Effector memory CD4-positive, alpha-beta T cell (primary cell): ENCODE measurements around the gene ZNF488.

Source experiments
- DNase-seq, 3 donors: peaks; one replicate each; pipeline ENCODE4 v3.0.0-alpha.2; 2020
- H3K27ac ChIP-seq: 2 replicates; pipeline ENCODE4 v1.7.0; 2013; ENCODE audit warnings: mild to moderate bottlenecking, low read length, moderate library complexity; ENCODE audit not compliant: insufficient read depth, poor library complexity, severe bottlenecking
- H3K27me3 ChIP-seq: replicated peaks from 2 replicates; pipeline ENCODE4 v1.7.0; 2013; ENCODE audit warnings: mild to moderate bottlenecking, low read length; ENCODE audit not compliant: insufficient read depth, control insufficient read depth, poor library complexity, severe bottlenecking
- H3K36me3 ChIP-seq: 2 replicates; pipeline ENCODE4 v1.7.0; 2013; ENCODE audit warnings: mild to moderate bottlenecking, low read length, moderate library complexity; ENCODE audit not compliant: control insufficient read depth, insufficient read depth
- H3K4me1 ChIP-seq: 2 replicates; pipeline ENCODE4 v1.7.0; 2013; ENCODE audit warnings: low read length, mild to moderate bottlenecking; ENCODE audit not compliant: control insufficient read depth, insufficient read depth, poor library complexity, severe bottlenecking
- H3K4me3 ChIP-seq: 2 replicates; pipeline ENCODE4 v1.7.0; 2013; ENCODE audit warnings: low read length, low read depth, mild to moderate bottlenecking; ENCODE audit not compliant: insufficient read depth, poor library complexity, severe bottlenecking
- H3K9me3 ChIP-seq: 2 replicates; pipeline ENCODE4 v1.7.0; 2013; ENCODE audit warnings: mild to moderate bottlenecking, low read length, moderate library complexity; ENCODE audit not compliant: control insufficient read depth

ZNF488 gene

GRCh38 chr10:47339759-47340607 is 44.1 kb downstream of the ZNF488 start:
- no peak overlapping the region for H3K4me3 ChIP-seq
- no peaks in the 10 kb centered on the region for H3K36me3 ChIP-seq
- no peak for DNase-seq
- no peaks in the 10 kb centered on the region for H3K4me1 ChIP-seq
- no peaks in the 10 kb centered on the region for H3K9me3 ChIP-seq
- no peak overlapping the region for H3K27ac ChIP-seq
- H3K27me3 ChIP-seq, result no peaks in the 10 kb centered on the region

GRCh38 chr10:47339186-47339735 is 44.8 kb downstream of the ZNF488 start:
- Histone ChIP-seq H3K9me3 (no peaks in the 10 kb centered on the region), H3K4me1 (no peaks in the 10 kb centered on the region), H3K36me3 (no peaks in the 10 kb centered on the region), H3K4me3 (no peak overlapping the region), H3K27ac (no peak overlapping the region), H3K27me3 (no peaks in the 10 kb centered on the region)
- no peak for DNase-seq

- Histone ChIP-seq H3K36me3 (no peaks in the 10 kb centered on the region), H3K9me3 (no peaks in the 10 kb centered on the region), H3K4me3 (no peak overlapping the region), H3K4me1 (no peaks in the 10 kb centered on the region), H3K27me3 (no peaks in the 10 kb centered on the region), H3K27ac (no peak overlapping the region)
- no peak for DNase-seq
Observed at GRCh38 chr10:47337310-47337709, 46.8 kb downstream of the ZNF488 start.

- no peaks in the 10 kb centered on the region for H3K36me3 ChIP-seq
- H3K4me1 ChIP-seq, result no peaks in the 10 kb centered on the region
- no peak for DNase-seq
- H3K27ac ChIP-seq, result no peak overlapping the region
- no peaks in the 10 kb centered on the region for H3K9me3 ChIP-seq
- H3K4me3 ChIP-seq, result no peak overlapping the region
- H3K27me3 ChIP-seq, result no peaks in the 10 kb centered on the region
Observed at GRCh38 chr10:47336387-47337134, 47.5 kb downstream of the ZNF488 start.

GRCh38 chr10:47335906-47336305 is 48.2 kb downstream of the ZNF488 start:
- H3K4me3 ChIP-seq, result no peak overlapping the region
- H3K9me3 ChIP-seq, result no peaks in the 10 kb centered on the region
- no peak for DNase-seq
- no peak overlapping the region for H3K27ac ChIP-seq
- no peaks in the 10 kb centered on the region for H3K36me3 ChIP-seq
- no peaks in the 10 kb centered on the region for H3K27me3 ChIP-seq
- H3K4me1 ChIP-seq, result no peaks in the 10 kb centered on the region

- no peak for DNase-seq
- Histone ChIP-seq H3K4me1 (no peaks in the 10 kb centered on the region), H3K27me3 (no peaks in the 10 kb centered on the region), H3K4me3 (no peak overlapping the region), H3K9me3 (no peaks in the 10 kb centered on the region), H3K36me3 (no peaks in the 10 kb centered on the region), H3K27ac (no peak overlapping the region)
Observed at GRCh38 chr10:47334466-47335295, 49.4 kb downstream of the ZNF488 start.

- Histone ChIP-seq H3K27ac (no peak overlapping the region), H3K4me3 (no peak overlapping the region), H3K4me1 (no peaks in the 10 kb centered on the region), H3K9me3 (no peaks in the 10 kb centered on the region), H3K27me3 (no peaks in the 10 kb centered on the region), H3K36me3 (no peaks in the 10 kb centered on the region)
- no peak for DNase-seq
Observed at GRCh38 chr10:47333532-47333931, 50.6 kb downstream of the ZNF488 start.

GRCh38 chr10:47332946-47333345 is 51.1 kb downstream of the ZNF488 start:
- no peak for DNase-seq
- H3K4me1 ChIP-seq, result no peaks in the 10 kb centered on the region
- no peaks in the 10 kb centered on the region for H3K9me3 ChIP-seq
- no peaks in the 10 kb centered on the region for H3K36me3 ChIP-seq
- no peak overlapping the region for H3K27ac ChIP-seq
- no peaks in the 10 kb centered on the region for H3K27me3 ChIP-seq
- no peak overlapping the region for H3K4me3 ChIP-seq

- H3K27me3 ChIP-seq, result no peaks in the 10 kb centered on the region
- no peaks in the 10 kb centered on the region for H3K36me3 ChIP-seq
- no peak overlapping the region for H3K27ac ChIP-seq
Observed at GRCh38 chr10:47332371-47332770, 51.7 kb downstream of the ZNF488 start.

More at GRCh38 chr10:47332371-47332770, 51.7 kb downstream of the ZNF488 start:
- no peaks in the 10 kb centered on the region for H3K9me3 ChIP-seq
- H3K4me3 ChIP-seq, result no peak overlapping the region
- no peaks in the 10 kb centered on the region for H3K4me1 ChIP-seq
- no peak for DNase-seq
